Activated CD8-positive, alpha-beta T cell treated with anti-CD3 and anti-CD28 coated beads, Interleukin-2, amount 10 ng/mL, durations not matched to agents 7 days and 5 days (primary cell): ENCODE measurements around the gene MYO5A. TPM values are rescaled to one million over a fixed set of nuclear protein-coding genes. Genes with fewer than 3 reads are reported as not detected.
"Not testable (repeated sequence)": the region's sequence is repeated elsewhere in the genome, so short reads cannot be mapped to it uniquely, and the experiment has no call there.

ENCODE experiments used
- ATAC-seq: fragments of 150-1000 bp; cut with Tn5 transposase; one replicate; pipeline ENCODE4 v1.10.0; 2021; ENCODE audit warnings: moderate library complexity
- CTCF ChIA-PET: fragments of 350-600 bp; sonication (Branson Sonifier 250); formaldehyde crosslinking; loops from one replicate; lab custom pipeline; 2021; ENCODE audit warnings: antibody characterized with exemption; lab: Charles Lee
- POLR2A ChIA-PET: fragments of 350-600 bp; sonication (Branson Sonifier 250); formaldehyde crosslinking; loops from one replicate; lab custom pipeline; 2021; ENCODE audit warnings: antibody characterized with exemption; lab: Charles Lee
- DNase-seq: peaks from one replicate; pipeline ENCODE4 v3.0.0-alpha.2; 2020
- H3K27ac Mint-ChIP-seq: one replicate; pipeline ENCODE4 v1.8.0; 2021; ENCODE audit warnings: mild to moderate bottlenecking, mixed read lengths
- H3K27me3 Mint-ChIP-seq: one replicate; pipeline ENCODE4 v1.8.0; 2021; ENCODE audit warnings: low read depth, mixed read lengths
- H3K36me3 Mint-ChIP-seq: one replicate; pipeline ENCODE4 v1.8.0; 2021; ENCODE audit warnings: low read depth, mixed read lengths
- H3K4me1 Mint-ChIP-seq: one replicate; pipeline ENCODE4 v1.8.0; 2021; ENCODE audit warnings: low read depth, mixed read lengths
- H3K4me3 Mint-ChIP-seq: one replicate; pipeline ENCODE4 v1.8.0; 2021; ENCODE audit warnings: mild to moderate bottlenecking, mixed read lengths
- H3K9me3 Mint-ChIP-seq: one replicate; pipeline ENCODE4 v1.8.0; 2022; ENCODE audit warnings: mixed read lengths; ENCODE audit not compliant: insufficient read depth
- total RNA-seq, 2 experiments: library from RNA; stranded (reverse); gene quantifications; one replicate each; pipeline ENCODE4 v1.2.3, GENCODE V29; 2021

MYO5A gene
- total RNA-seq, 2 experiments from 2014 or later: 34.8 to 37.4 TPM

DNA sequence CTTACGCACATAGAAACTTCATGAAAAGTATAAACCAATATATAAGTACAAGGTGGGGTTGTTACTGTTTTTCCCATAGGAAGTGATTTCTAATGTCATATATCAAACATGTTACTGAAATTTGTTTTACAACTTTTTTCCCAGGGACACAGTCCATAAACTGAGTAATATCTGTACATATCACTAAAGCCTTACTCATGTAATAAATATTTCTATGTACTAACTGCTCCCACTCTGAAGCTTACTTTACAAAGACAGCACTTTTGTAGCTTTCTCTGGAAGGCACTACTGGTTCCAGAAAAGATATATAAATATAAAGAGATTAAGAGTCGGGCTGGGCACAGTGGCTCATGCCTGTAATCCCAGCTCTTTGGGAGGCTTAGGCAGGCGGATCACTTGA is 91.7 kb downstream of the MYO5A start:
- H3K4me3 Mint-ChIP-seq: no peak overlapping the region
- no peak overlapping the region for H3K27ac Mint-ChIP-seq
- DNase-seq (no peak), ATAC-seq (no peak)
- CTCF ChIA-PET: interaction anchor here (0.5 to 1.8 kb wide), 2 partner anchors 34 to 180 kb away, joined by 3 to 5 read pairs; no protein-coding TSS in a partner anchor
- peaks cover 2% of the 10 kb centered on the region for H3K36me3 Mint-ChIP-seq
- POLR2A ChIA-PET: no interaction called here
- no peaks in the 10 kb centered on the region for H3K9me3 Mint-ChIP-seq
- no peaks in the 10 kb centered on the region for H3K27me3 Mint-ChIP-seq
- H3K4me1 Mint-ChIP-seq: peaks cover 20% of the 10 kb centered on the region

DNA sequence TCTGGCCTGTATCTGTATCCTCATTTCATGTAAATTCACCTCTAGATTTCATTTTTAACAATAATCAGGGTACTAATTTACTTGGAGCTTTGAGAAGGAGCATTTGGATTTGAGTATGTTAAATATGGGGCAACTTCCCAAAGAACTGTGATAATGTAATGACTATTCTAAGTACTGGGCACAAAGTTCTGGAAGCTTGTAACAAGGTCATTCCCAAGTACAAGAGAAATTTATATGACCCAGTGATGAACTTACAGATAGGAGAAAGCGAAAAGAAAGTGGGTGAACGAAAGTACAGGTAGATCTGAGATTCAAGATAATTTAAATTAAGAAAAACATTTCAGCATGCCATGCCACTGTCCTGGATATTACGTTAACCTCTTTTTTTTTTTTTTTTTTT is 93.8 kb downstream of the MYO5A start:
- CTCF ChIA-PET: no interaction called here
- Mint-ChIP-seq H3K27me3 (no peaks in the 10 kb centered on the region), H3K27ac (no peak overlapping the region), H3K36me3 (peaks cover 2% of the 10 kb centered on the region), H3K4me1 (peaks cover 16% of the 10 kb centered on the region), H3K9me3 (no peaks in the 10 kb centered on the region), H3K4me3 (no peak overlapping the region)
- DNase-seq: no peak
- no peak for ATAC-seq
- POLR2A ChIA-PET: no interaction called here

DNA sequence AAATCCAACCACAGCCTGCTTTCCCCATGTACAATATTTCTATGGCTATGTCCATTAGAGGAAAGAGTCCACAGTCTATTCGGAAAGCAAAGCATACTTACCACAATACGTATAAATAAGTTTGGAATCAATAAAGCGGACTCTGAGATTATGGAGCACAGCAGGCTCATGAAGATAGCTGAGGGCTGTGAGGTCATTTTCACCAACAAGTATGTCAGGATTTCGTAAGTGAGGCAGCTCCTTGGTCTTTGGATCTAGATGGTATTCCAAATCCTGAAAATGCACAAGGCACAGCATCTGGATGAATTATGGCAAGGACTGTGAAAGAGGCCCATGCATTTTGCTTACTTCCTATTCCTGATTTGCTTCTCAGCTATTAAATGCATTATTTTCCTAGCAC is 100.4 kb downstream of the MYO5A start:
- Mint-ChIP-seq H3K27me3 (no peaks in the 10 kb centered on the region), H3K4me1 (peaks cover 3% of the 10 kb centered on the region), H3K36me3 (peaks cover 14% of the 10 kb centered on the region), H3K9me3 (no peaks in the 10 kb centered on the region), H3K4me3 (no peak overlapping the region), H3K27ac (no peak overlapping the region)
- ChIA-PET POLR2A (no interaction called here), CTCF (no interaction called here)
- DNase-seq: no peak
- no peak for ATAC-seq

DNA sequence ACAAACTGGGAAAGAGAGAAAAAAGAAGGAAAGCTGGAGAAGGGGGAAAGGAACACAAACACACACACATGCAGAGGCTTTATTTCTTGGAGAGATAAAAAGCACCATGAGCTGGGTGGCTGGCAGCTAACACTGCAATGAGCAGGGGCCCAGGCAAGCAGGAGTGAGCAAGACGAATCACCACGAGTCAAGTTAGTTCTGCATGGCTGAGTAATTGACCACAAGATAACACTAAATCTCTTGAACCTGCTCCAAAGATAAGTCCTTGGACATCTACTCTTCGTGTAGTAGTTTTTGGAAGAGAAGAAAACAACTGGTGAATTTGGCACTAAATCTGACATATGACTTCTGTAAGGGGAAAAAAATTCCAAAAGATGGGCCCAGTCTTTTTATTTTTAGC is 100.9 kb downstream of the MYO5A start:
- Mint-ChIP-seq H3K4me3 (no peak overlapping the region), H3K4me1 (peaks cover 3% of the 10 kb centered on the region), H3K27me3 (no peaks in the 10 kb centered on the region), H3K27ac (no peak overlapping the region), H3K9me3 (no peaks in the 10 kb centered on the region), H3K36me3 (peaks cover 16% of the 10 kb centered on the region)
- DNase-seq (no peak), ATAC-seq (no peak)
- CTCF ChIA-PET: no interaction called here
- POLR2A ChIA-PET: interaction anchor here (0.7 kb wide), 1 partner anchor 14 kb away, joined by 3 read pairs; no protein-coding TSS in a partner anchor

DNA sequence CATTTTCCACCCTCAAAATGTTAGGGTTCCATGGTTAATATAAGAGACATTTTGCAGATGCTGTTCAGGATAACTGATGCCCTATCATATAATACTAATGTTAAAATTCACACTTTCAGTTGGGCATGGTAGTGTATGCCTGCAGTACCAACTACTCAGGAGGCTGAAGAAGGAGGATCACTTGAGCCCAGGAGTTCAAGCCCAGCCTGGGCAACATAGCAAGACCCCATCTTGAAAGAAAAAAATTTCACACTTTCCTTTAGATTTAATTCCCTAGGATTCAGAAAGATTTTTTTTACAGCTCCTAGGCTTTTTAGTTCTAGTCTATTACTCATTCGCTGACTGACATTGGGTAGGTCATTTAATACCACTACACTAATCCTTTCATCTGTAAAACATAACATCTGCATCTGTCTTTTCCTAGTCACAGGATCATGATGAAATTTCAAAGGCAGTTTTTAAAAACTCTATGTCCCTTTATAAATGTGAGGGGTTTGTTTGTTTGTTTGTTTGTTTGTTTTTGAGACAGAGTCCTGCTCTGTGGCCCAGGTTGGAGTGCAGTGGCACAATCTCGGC is 103.7 kb downstream of the MYO5A start:
- Mint-ChIP-seq H3K4me3 (no peak overlapping the region), H3K27ac (no peak overlapping the region), H3K27me3 (no peaks in the 10 kb centered on the region), H3K4me1 (no peaks in the 10 kb centered on the region), H3K9me3 (no peaks in the 10 kb centered on the region), H3K36me3 (peaks cover 18% of the 10 kb centered on the region)
- ATAC-seq (no peak), DNase-seq (no peak)
- ChIA-PET CTCF (no interaction called here), POLR2A (no interaction called here)

DNA sequence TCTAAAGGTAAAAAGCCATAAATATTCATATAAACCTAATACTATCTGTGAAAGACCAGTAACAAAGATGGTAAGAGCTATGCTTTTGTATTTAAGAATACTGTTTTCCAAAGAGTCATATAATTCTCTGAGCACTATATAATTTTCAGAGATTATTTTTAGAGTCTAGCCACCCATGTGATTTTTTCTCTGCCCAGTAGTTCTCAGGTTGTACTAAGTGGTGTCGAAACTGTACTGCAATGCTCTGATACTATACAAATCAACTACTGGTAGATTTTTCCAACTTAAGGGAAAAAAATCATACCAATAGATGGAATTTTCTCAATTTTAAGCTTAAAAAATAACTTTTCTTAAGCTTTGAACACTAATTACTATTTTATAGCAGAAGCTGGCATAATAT is 104.8 kb downstream of the MYO5A start:
- Mint-ChIP-seq H3K9me3 (no peaks in the 10 kb centered on the region), H3K27ac (no peak overlapping the region), H3K27me3 (no peaks in the 10 kb centered on the region), H3K36me3 (peaks cover 21% of the 10 kb centered on the region), H3K4me3 (no peak overlapping the region), H3K4me1 (peaks cover 4% of the 10 kb centered on the region)
- ATAC-seq (no peak), DNase-seq (no peak)
- ChIA-PET POLR2A (no interaction called here), CTCF (no interaction called here)

DNA sequence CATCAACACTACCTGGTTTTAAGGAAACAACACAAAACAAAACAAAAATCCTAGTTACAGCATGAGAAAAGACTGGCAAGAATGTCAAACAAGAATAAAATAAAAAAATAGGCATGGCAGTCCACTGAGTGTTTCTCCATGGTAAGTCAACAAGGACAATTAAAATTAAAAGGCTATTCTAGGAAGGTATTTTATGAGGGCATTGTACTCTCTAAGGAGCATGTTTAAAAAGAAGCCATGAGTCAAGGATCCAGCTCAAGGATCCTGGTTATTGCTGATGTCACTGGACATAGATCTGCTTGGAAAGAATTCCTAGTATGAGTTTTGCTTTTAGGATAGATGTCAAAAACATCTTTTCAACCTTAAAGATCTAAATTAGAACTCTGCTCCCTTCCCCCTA is 106.7 kb downstream of the MYO5A start:
- ChIA-PET CTCF (interaction anchor here (1.5 kb wide), 1 partner anchor 165 kb away, joined by 3 read pairs; no protein-coding TSS in a partner anchor), POLR2A (no interaction called here)
- ATAC-seq (no peak), DNase-seq (no peak)
- Mint-ChIP-seq H3K4me1 (peaks cover 5% of the 10 kb centered on the region), H3K27me3 (no peaks in the 10 kb centered on the region), H3K4me3 (no peak overlapping the region), H3K36me3 (peaks cover 16% of the 10 kb centered on the region), H3K27ac (no peak overlapping the region), H3K9me3 (no peaks in the 10 kb centered on the region)

DNA sequence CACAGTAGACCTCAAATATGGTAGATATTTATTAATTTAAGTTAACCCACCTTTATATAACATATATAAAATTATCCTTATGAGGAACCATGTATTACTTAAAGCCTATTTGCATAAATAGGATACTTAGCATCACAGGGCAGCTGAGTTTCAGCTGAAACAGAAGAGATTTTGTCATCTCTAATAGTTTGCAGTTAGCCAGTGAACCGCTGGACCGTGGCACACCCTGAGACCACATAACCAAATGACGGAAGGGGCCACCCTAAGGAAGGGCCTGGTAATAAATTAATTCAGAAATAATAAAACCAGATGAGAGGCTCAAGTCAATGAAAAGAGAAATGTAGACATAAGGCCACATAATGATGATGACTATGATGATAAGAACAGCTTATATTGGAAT is 107.7 kb downstream of the MYO5A start:
- ATAC-seq: no peak
- no peak for DNase-seq
- Mint-ChIP-seq H3K4me3 (no peak overlapping the region), H3K27me3 (no peaks in the 10 kb centered on the region), H3K27ac (no peak overlapping the region), H3K4me1 (peaks cover 5% of the 10 kb centered on the region), H3K9me3 (no peaks in the 10 kb centered on the region), H3K36me3 (peaks cover 16% of the 10 kb centered on the region)
- ChIA-PET POLR2A (no interaction called here), CTCF (interaction anchor here (1.5 kb wide), 1 partner anchor 164 kb away, joined by 3 read pairs; no protein-coding TSS in a partner anchor)

DNA sequence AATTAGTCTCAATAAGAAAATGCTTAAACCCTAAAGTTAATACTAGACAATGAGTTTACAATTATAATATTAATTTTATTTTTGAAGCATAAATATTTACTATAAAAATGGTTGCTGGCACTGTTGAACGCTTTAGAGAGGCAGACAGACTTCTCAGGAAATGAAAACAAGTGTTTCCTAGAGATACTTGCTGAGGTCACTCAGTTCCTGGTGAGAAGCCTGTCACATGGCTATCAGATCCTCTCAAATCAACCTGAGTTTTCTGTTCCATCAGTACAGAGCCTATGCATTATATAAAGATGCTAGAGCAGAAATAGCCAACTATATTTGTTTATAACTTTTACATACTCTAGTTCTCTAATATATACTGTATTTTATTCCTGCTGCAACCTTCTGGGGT is 109.2 kb downstream of the MYO5A start:
- H3K9me3 Mint-ChIP-seq: no peaks in the 10 kb centered on the region
- peaks cover 14% of the 10 kb centered on the region for H3K36me3 Mint-ChIP-seq
- DNase-seq: no peak
- H3K4me1 Mint-ChIP-seq: peaks cover 5% of the 10 kb centered on the region
- H3K4me3 Mint-ChIP-seq: no peak overlapping the region
- ChIA-PET CTCF (no interaction called here), POLR2A (no interaction called here)
- no peak for ATAC-seq
- H3K27ac Mint-ChIP-seq: no peak overlapping the region
- no peaks in the 10 kb centered on the region for H3K27me3 Mint-ChIP-seq

DNA sequence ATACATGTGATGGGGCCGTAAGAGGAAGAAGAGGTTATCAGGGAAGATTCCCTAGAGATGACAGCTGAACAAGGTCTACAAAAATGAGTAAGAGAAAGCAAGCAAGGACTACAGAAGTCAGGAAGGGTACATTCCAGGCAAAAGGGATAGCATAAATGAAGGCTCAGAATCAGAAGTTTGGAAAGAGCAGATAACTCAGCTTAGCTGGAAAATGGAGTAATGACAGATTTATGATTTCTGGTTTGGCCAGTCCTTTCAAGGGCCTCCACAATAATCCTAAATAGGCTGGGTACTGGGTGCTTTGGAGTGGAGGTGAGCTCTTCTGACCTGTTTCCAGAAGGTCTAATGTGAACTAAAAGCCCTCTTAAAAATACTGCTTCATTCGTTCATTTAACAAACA is 110.7 kb downstream of the MYO5A start:
- POLR2A ChIA-PET: no interaction called here
- CTCF ChIA-PET: no interaction called here
- Mint-ChIP-seq H3K4me3 (no peak overlapping the region), H3K9me3 (no peaks in the 10 kb centered on the region), H3K27ac (no peak overlapping the region), H3K27me3 (no peaks in the 10 kb centered on the region), H3K36me3 (peaks cover 16% of the 10 kb centered on the region), H3K4me1 (peaks cover 5% of the 10 kb centered on the region)
- ATAC-seq (no peak), DNase-seq (no peak)

DNA sequence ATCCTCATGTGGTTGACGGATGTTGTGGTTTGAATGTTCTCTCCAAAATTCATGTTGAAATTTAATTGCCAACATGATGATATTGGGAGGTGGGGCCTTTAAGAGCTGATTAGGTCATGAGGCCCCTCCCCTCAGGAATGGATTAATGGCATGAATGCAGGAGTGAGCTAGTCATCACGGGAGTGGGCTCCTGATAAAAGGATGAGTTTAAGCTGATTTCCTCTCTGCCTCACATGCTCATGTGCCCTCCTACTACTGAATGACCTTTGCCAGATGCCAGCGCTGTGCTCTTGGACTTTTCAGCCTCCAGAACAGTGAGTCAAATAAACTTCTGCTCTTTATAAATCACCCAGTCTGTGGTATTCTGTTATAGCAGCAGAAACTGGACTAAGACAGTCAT is 111.2 kb downstream of the MYO5A start:
- DNase-seq: no peak
- H3K4me1 Mint-ChIP-seq: peaks cover 5% of the 10 kb centered on the region
- no peaks in the 10 kb centered on the region for H3K9me3 Mint-ChIP-seq
- no peak overlapping the region for H3K27ac Mint-ChIP-seq
- no peaks in the 10 kb centered on the region for H3K27me3 Mint-ChIP-seq
- POLR2A ChIA-PET: no interaction called here
- CTCF ChIA-PET: interaction anchor here (0.6 kb wide), 1 partner anchor 86 kb away, joined by 4 read pairs; no protein-coding TSS in a partner anchor
- no peak for ATAC-seq
- H3K36me3 Mint-ChIP-seq: peaks cover 16% of the 10 kb centered on the region
- H3K4me3 Mint-ChIP-seq: no peak overlapping the region

DNA sequence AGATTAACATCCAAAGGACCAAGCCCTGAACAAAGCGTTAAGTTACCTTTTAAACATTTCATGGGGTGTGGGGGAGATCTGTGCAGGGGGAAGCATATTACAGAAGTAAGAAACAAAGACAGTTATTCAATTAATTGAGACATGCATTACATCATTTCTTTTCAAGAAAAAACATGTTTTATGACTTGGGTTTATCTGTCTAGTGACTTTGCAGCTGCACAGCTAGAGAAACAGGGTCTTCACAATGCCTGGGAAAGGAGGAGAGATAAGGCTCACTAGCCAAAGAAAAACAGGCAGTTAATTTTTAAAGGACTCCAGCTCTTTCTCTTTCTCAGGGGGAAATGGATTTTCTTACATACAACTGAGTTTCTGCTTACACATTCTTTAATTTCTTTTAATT is 112.1 kb downstream of the MYO5A start:
- CTCF ChIA-PET: interaction anchor here (0.6 kb wide), 1 partner anchor 85 kb away, joined by 4 read pairs; no protein-coding TSS in a partner anchor
- DNase-seq, H3K27me3 Mint-ChIP-seq, H3K27ac Mint-ChIP-seq, ATAC-seq, H3K4me3 Mint-ChIP-seq, H3K4me1 Mint-ChIP-seq, POLR2A ChIA-PET, H3K9me3 Mint-ChIP-seq: not testable (repeated sequence)
- peaks cover 12% of the 10 kb centered on the region for H3K36me3 Mint-ChIP-seq

DNA sequence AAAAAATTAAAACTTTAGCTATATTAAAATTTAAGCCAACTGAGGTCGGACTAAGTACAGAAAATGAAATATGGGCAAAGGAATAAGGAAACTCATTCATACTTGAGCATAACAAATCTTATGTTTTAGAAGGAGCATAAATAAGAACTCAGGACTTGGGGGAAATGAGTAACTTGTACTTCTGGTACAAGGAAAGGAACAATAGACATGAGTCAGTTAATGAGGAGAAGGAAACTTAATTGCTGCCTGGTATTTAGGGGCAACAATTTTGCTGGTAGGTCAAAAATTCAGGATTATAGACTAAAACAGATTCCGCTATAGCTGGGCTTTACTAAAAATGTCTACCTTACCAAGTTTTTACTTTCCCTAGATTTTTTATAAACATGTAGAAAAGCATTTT is 113.1 kb downstream of the MYO5A start:
- Mint-ChIP-seq H3K27ac (no peak overlapping the region), H3K9me3 (no peaks in the 10 kb centered on the region), H3K27me3 (no peaks in the 10 kb centered on the region), H3K4me3 (no peak overlapping the region), H3K4me1 (peaks cover 5% of the 10 kb centered on the region), H3K36me3 (peaks cover 12% of the 10 kb centered on the region)
- CTCF ChIA-PET: no interaction called here
- DNase-seq (no peak), ATAC-seq (no peak)
- POLR2A ChIA-PET: no interaction called here
